HuH-7.5 (cell line): Measurements from ENCODE around the gene WDR81.
"Not testable (repeated sequence)": the region's sequence is repeated elsewhere in the genome, so short reads cannot be mapped to it uniquely, and the experiment has no call there.

Experiments
- DNase-seq: peaks from one replicate; pipeline ENCODE4 v3.0.0; 2011; ENCODE audit warnings: low spot score

The WDR81 gene

GRCh38 chr17:1730326-1731193 is 6.1 kb downstream of the WDR81 start:
- no peak for DNase-seq

- no peak for DNase-seq
Observed at GRCh38 chr17:1731194-1731506, 6.6 kb downstream of the WDR81 start.

GRCh38 chr17:1732241-1732832 is 7.8 kb downstream of the WDR81 start:
- DNase-seq, result no peak

- no peak for DNase-seq
Observed at GRCh38 chr17:1732833-1733321, 8.4 kb downstream of the WDR81 start.

- no peak for DNase-seq
Observed at GRCh38 chr17:1733759-1734158, 9.3 kb downstream of the WDR81 start.

GRCh38 chr17:1735418-1735817 is 10.9 kb downstream of the WDR81 start:
- DNase-seq, result no peak

- peak; percentile 46 for DNase-seq
Observed at GRCh38 chr17:1735834-1736347, 11.4 kb downstream of the WDR81 start.

- peak; percentile 97 for DNase-seq
Observed at GRCh38 chr17:1736348-1737281, 12.1 kb downstream of the WDR81 start.

GRCh38 chr17:1737531-1738291 is 13.2 kb downstream of the WDR81 start:
- no peak for DNase-seq

GRCh38 chr17:1741899-1742298 is 17.4 kb downstream of the WDR81 start:
- DNase-seq, result not testable (repeated sequence)

GRCh38 chr17:1742371-1743087 is 18.0 kb downstream of the WDR81 start, which contains the start of gene SERPINF2:
TSS of gene SERPINF2 (plus strand) at chr17:1742871. CDS start at chr17:1744996, 2,125 bp downstream.
- DNase-seq, result peak; percentile 87

GRCh38 chr17:1743088-1743439 is 18.6 kb downstream of the WDR81 start:
- DNase-seq, result no peak

GRCh38 chr17:1744551-1745512 is 20.3 kb downstream of the WDR81 start:
- no peak for DNase-seq

GRCh38 chr17:1745513-1746020 is 21.1 kb downstream of the WDR81 start:
- DNase-seq, result no peak

GRCh38 chr17:1746975-1747543 is 22.6 kb downstream of the WDR81 start:
- no peak for DNase-seq

GRCh38 chr17:1750628-1751027 is 26.1 kb downstream of the WDR81 start:
- DNase-seq, result no peak

- no peak for DNase-seq
Observed at GRCh38 chr17:1752425-1753262, 28.1 kb downstream of the WDR81 start.
